Spleen (tissue), 11 donors: ENCODE data around the gene SARNP. TPM values are rescaled to one million over a fixed set of nuclear protein-coding genes. Genes with fewer than 3 reads are reported as not detected.

Experiments
- DNase-seq: peaks from one replicate; pipeline ENCODE4 v3.0.0-alpha.2; 2020
- H3K27ac ChIP-seq, 8 donors: fragments of 200-600 bp; sonication (generic) in 7 of 8; 1 replicate in 4 of 8; 2 replicates in 4 of 8; pipeline versions ENCODE4 v1.5.0 to v1.8.0; 2016 to 2021; ENCODE audit warnings: inconsistent platforms in 4 of 8, mild to moderate bottlenecking in 4 of 8, moderate library complexity in 1 of 8
- H3K27me3 ChIP-seq, 7 donors: fragments of 200-600 bp; sonication (generic) in 6 of 7; replicated peaks in 1 of 7; 1 replicate in 4 of 7; 2 replicates in 3 of 7; pipeline versions ENCODE4 v1.5.0 to v1.8.0; 2016 to 2021; ENCODE audit warnings: inconsistent platforms in 3 of 7, mild to moderate bottlenecking in 1 of 7
- H3K36me3 ChIP-seq, 6 donors: fragments of 200-600 bp; sonication (generic) in 5 of 6; 1 replicate in 4 of 6; 2 replicates in 2 of 6; pipeline versions ENCODE4 v1.5.0 to v1.8.0; 2016 to 2021; ENCODE audit warnings: inconsistent platforms in 2 of 6
- H3K4me1 ChIP-seq, 6 donors: fragments of 200-600 bp; sonication (generic) in 5 of 6; 1 replicate in 3 of 6; 2 replicates in 3 of 6; pipeline versions ENCODE4 v1.5.0 to v1.8.0; 2016 to 2021; ENCODE audit warnings: inconsistent platforms in 3 of 6
- H3K4me3 ChIP-seq, 8 donors: fragments of 200-600 bp; sonication (generic) in 7 of 8; 1 replicate in 4 of 8; 2 replicates in 4 of 8; pipeline versions ENCODE4 v1.5.0 to v1.8.0; 2016 to 2021; ENCODE audit warnings: inconsistent platforms in 4 of 8, mild to moderate bottlenecking in 4 of 8, moderate library complexity in 2 of 8
- H3K9me3 ChIP-seq, 8 donors: fragments of 200-600 bp; sonication (generic) in 7 of 8; 1 replicate in 4 of 8; 2 replicates in 4 of 8; pipeline versions ENCODE4 v1.5.0 to v1.8.0; 2016 to 2021; ENCODE audit warnings: inconsistent platforms in 4 of 8
- CTCF ChIP-seq, 11 experiments: fragments of 200-600 bp in 7 of 11; fragments of 450-650 bp in 4 of 11; sonication (generic) in 4 of 11; IDR thresholded peaks in 8 of 11; conservative IDR thresholded peaks in 3 of 11; 1 replicate in 7 of 11; 2 replicates in 4 of 11; pipeline versions ENCODE4 v1.4.0 to v1.8.0; 2016 to 2021; ENCODE audit warnings: antibody characterized with exemption in 11 of 11, inconsistent platforms in 4 of 11, mild to moderate bottlenecking in 1 of 11
- POLR2A ChIP-seq, 3 donors: fragments of 450-650 bp; IDR thresholded peaks; one replicate each; pipeline ENCODE4 v1.5.1; 2017; ENCODE audit warnings: antibody characterized with exemption in 3 of 3, mild to moderate bottlenecking in 1 of 3
- POLR2AphosphoS5 ChIP-seq, 3 donors: sonication (generic); formaldehyde crosslinking; IDR thresholded peaks; one replicate each; pipeline ENCODE4 v1.5.1; 2017; ENCODE audit warnings: antibody characterized with exemption in 3 of 3
- WGBS, 5 donors: extraction: QIAGEN DNeasy Blood & Tissue Kit in 3 of 5; methylation state at CpG; one replicate each; pipeline versions ENCODE4 v1.1.5 to v1.1.7; 2013 to 2018; 5-methylcytosine and 5-hydroxymethylcytosine counted together
- intact Hi-C: fragments of 100-400 bp; cut with DNase I; formaldehyde crosslinking; loops from one replicate; pipeline ENCODE4 v1.15.0; 2023; ENCODE audit warnings: low total_unique reads
- polyA plus RNA-seq, 3 donors: library from polyadenylated mRNA; stranded (reverse); fragments of 200-250 nt; gene quantifications; one replicate each; pipeline ENCODE4 v1.2.1, GENCODE V29; 2013
- total RNA-seq, 7 donors: library from RNA; depleted of rRNA in 3 of 7; stranded (reverse); fragments of >200 nt in 3 of 7; fragmentation: NEBNext Ultra II Directional in 4 of 7; extraction: Animal tissue kit (Norgen Biotek cat#: 25700) in 4 of 7; gene quantifications; one replicate each; pipeline versions ENCODE4 v1.1.0 to v1.2.1, GENCODE V29; 2016 to 2021
- donor health status: healthy with polysubstance abuse.
- donor health status: DM: no; HTN: no; CAD: no; lungs with moderate emphysema.
- donor health status: DM: no; HTN: no; CAD: no.
- donor health status: Bipolar disorder and iron deficiency.
- donor health status: healthy.
- donor health status: DM: no; HTN: no; CAD: no.
- donor health status: DM: yes; HTN: yes; CAD: no.

Gene SARNP
- total and polyA plus RNA-seq, 10 donors: 40.0 to 97.6 (median 60.3) TPM

- Histone ChIP-seq H3K4me1 (peaks cover 19 to 58% (median 43%) of the 10 kb centered on the region in 6 donors), H3K9me3 (no peaks in the 10 kb centered on the region), H3K27me3 (no peaks in the 10 kb centered on the region), H3K4me3 (no peak overlapping the region), H3K36me3 (no peaks in the 10 kb centered on the region), H3K27ac (no peak overlapping the region)
- DNase-seq: no peak
- intact Hi-C loops: no loop called here
- TF ChIP-seq POLR2AphosphoS5 (IDR thresholded peaks at IDR 0.05) (no peak), CTCF (IDR thresholded peaks at IDR 0.05 in 8 of 11, conservative IDR thresholded peaks at IDR 0.05 in 3 of 11) (no peak), POLR2A (IDR thresholded peaks at IDR 0.05) (no peak)
- 71 to 89% (median 82%) methylated on average over 2 of the region's 2 CpGs for WGBS, 5 donors
These were observed 83.7 kb downstream of the SARNP start for GRCh38 chr12:55733858-55734257.

- TF ChIP-seq POLR2AphosphoS5 (IDR thresholded peaks at IDR 0.05) (no peak), POLR2A (IDR thresholded peaks at IDR 0.05) (no peak), CTCF (IDR thresholded peaks at IDR 0.05 in 8 of 11, conservative IDR thresholded peaks at IDR 0.05 in 3 of 11) (no peak)
- Histone ChIP-seq H3K36me3 (no peaks in the 10 kb centered on the region), H3K27me3 (no peaks in the 10 kb centered on the region), H3K4me1 (peaks cover 16 to 52% (median 38%) of the 10 kb centered on the region in 6 donors), H3K27ac (no peak overlapping the region), H3K9me3 (no peaks in the 10 kb centered on the region), H3K4me3 (no peak overlapping the region)
- no peak for DNase-seq
- intact Hi-C loops: no loop called here
- WGBS, 5 donors: 87 to 94% (median 89%) methylated on average over 13 to 14 of the region's 14 CpGs
These were observed 84.4 kb downstream of the SARNP start for GRCh38 chr12:55733021-55733555.

GRCh38 chr12:55732288-55732687 is 85.2 kb downstream of the SARNP start:
- Histone ChIP-seq H3K4me1 (peaks cover 13 to 52% (median 38%) of the 10 kb centered on the region in 6 donors), H3K4me3 (no peak overlapping the region), H3K36me3 (peaks cover 0 to 3% (median 0%) of the 10 kb centered on the region in 6 donors), H3K27ac (peak overlapping the region in 2 of 8 donors; percentile 1 to 12), H3K9me3 (no peaks in the 10 kb centered on the region), H3K27me3 (no peaks in the 10 kb centered on the region)
- no peak for TF ChIP-seq POLR2A (IDR thresholded peaks at IDR 0.05)
- TF ChIP-seq CTCF (IDR thresholded peaks at IDR 0.05 in 8 of 11, conservative IDR thresholded peaks at IDR 0.05 in 3 of 11): no peak
- no peak for TF ChIP-seq POLR2AphosphoS5 (IDR thresholded peaks at IDR 0.05)
- 90 to 93% (median 91%) methylated on average over 3 to 4 of the region's 4 CpGs for WGBS, 5 donors
- no peak for DNase-seq
- intact Hi-C loops: no loop called here

- H3K27me3 ChIP-seq: no peaks in the 10 kb centered on the region
- H3K4me1 ChIP-seq: peaks cover 22 to 68% (median 50%) of the 10 kb centered on the region in 6 donors
- no peaks in the 10 kb centered on the region for H3K9me3 ChIP-seq
- H3K36me3 ChIP-seq: peaks cover 0 to 25% (median 19%) of the 10 kb centered on the region in 6 donors
- peak overlapping the region; percentile 65 to 84 (median 76) for H3K4me3 ChIP-seq
- TF ChIP-seq CTCF (IDR thresholded peaks at IDR 0.05 in 8 of 11, conservative IDR thresholded peaks at IDR 0.05 in 3 of 11): no peak
- TF ChIP-seq POLR2A (IDR thresholded peaks at IDR 0.05): no peak
- TF ChIP-seq POLR2AphosphoS5 (IDR thresholded peaks at IDR 0.05): peak in 1 of 3 donors; percentile 32
- WGBS, 5 donors: 2 to 6% (median 4%) methylated on average over 18 to 19 of the region's 19 CpGs
- intact Hi-C loops: no loop called here
- H3K27ac ChIP-seq: peak overlapping the region; percentile 82 to 99 (median 98)
- DNase-seq: peak; percentile 85
These were observed 87.4 kb downstream of the SARNP start for GRCh38 chr12:55729819-55730818.
